VCaP (cell line): ENCODE results near the gene HSPA12A.
"Not testable (repeated sequence)": the region's sequence is repeated elsewhere in the genome, so short reads cannot be mapped to it uniquely, and the experiment has no call there.

Source experiments
- H3K27ac ChIP-seq: fragments of 450-650 bp; 2 replicates; pipeline ENCODE4 v1.5.1; 2017
- CTCF ChIP-seq: fragments of 450-650 bp; conservative IDR thresholded peaks from 2 replicates; pipeline ENCODE4 v1.5.1; 2017; ENCODE audit warnings: mild to moderate bottlenecking, moderate library complexity

HSPA12A gene

GRCh38 chr10:116718058-116718457 lies 24.3 kb downstream of the HSPA12A start:
- no peak for TF ChIP-seq CTCF
- H3K27ac ChIP-seq = no peak overlapping the region

- TF ChIP-seq CTCF = no peak
- H3K27ac ChIP-seq = no peak overlapping the region
These were observed 26.0 kb downstream of the HSPA12A start for GRCh38 chr10:116716381-116716780.

GRCh38 chr10:116715839-116716377 lies 26.5 kb downstream of the HSPA12A start:
- no peak overlapping the region for H3K27ac ChIP-seq
- TF ChIP-seq CTCF = no peak

- no peak overlapping the region for H3K27ac ChIP-seq
These were observed 27.0 kb downstream of the HSPA12A start for GRCh38 chr10:116715341-116715740.

GRCh38 chr10:116713846-116714245 lies 28.5 kb downstream of the HSPA12A start:
- no peak for TF ChIP-seq CTCF
- H3K27ac ChIP-seq = no peak overlapping the region

More at GRCh38 chr10:116715341-116715740, 27.0 kb downstream of the HSPA12A start:
- TF ChIP-seq CTCF = no peak

- H3K27ac ChIP-seq = no peak overlapping the region
These were observed 29.3 kb downstream of the HSPA12A start for GRCh38 chr10:116712989-116713543.

GRCh38 chr10:116712519-116712918 lies 29.8 kb downstream of the HSPA12A start:
- H3K27ac ChIP-seq = no peak overlapping the region
- no peak for TF ChIP-seq CTCF

More at GRCh38 chr10:116712989-116713543, 29.3 kb downstream of the HSPA12A start:
- no peak for TF ChIP-seq CTCF

- H3K27ac ChIP-seq = not testable (repeated sequence)
These were observed 30.6 kb downstream of the HSPA12A start for GRCh38 chr10:116711803-116712202.
